Occipital lobe (tissue), 3 donors: ENCODE measurements around the gene PCAT6. TPM values are rescaled to one million over a fixed set of nuclear protein-coding genes. Genes with fewer than 3 reads are reported as not detected.

Experiments
- DNase-seq: peaks from one replicate; lab custom pipeline; 2025; lab: John Stamatoyannopoulos, UW
- small RNA-seq: library from RNA; depleted of rRNA; stranded (forward); fragments of <200 nt; gene quantifications from one replicate; pipeline ENCODE3, GENCODE V24; 2014
- total RNA-seq: library from RNA; depleted of rRNA; stranded (reverse); fragments of >200 nt; gene quantifications from one replicate; pipeline ENCODE4 v1.2.3, GENCODE V29; 2014

The PCAT6 gene
- total RNA-seq, 1 donor from 2014 or later: not detected

GRCh38 chr1:202848191-202848542 lies 37.4 kb downstream of the PCAT6 start:
- DNase-seq: peak; percentile 56

- no peak for DNase-seq
Measured at GRCh38 chr1:202850593-202851362, 40.0 kb downstream of the PCAT6 start.

- DNase-seq: no peak
Measured at GRCh38 chr1:202852163-202852904, 41.6 kb downstream of the PCAT6 start.

GRCh38 chr1:202854787-202855186 lies 44.0 kb downstream of the PCAT6 start:
- DNase-seq: no peak

- no peak for DNase-seq
Measured at GRCh38 chr1:202856014-202856413, 45.3 kb downstream of the PCAT6 start.

- no peak for DNase-seq
Measured at GRCh38 chr1:202857136-202857610, 46.4 kb downstream of the PCAT6 start.

- DNase-seq: no peak
Measured at GRCh38 chr1:202858331-202858730, 47.6 kb downstream of the PCAT6 start.

- DNase-seq: no peak
Measured at GRCh38 chr1:202858789-202859414, 48.1 kb downstream of the PCAT6 start.

GRCh38 chr1:202860744-202861419 lies 50.1 kb downstream of the PCAT6 start:
- DNase-seq: peak; percentile 26

Small RNA genes lying within 50 kb of the gene (small RNA-seq; reads per million reads assigned to genes)
- gene AC098934.3: not detected

Other genes starting within 250 kb of the PCAT6 start
- 1.1 TPM for gene SYT2, start 100.5 kb upstream of the PCAT6 start, total RNA-seq
- 169 TPM for gene KDM5B, start 2.5 kb upstream of the PCAT6 start, total RNA-seq
- 15.3 TPM for gene RABIF, start 78.2 kb downstream of the PCAT6 start, total RNA-seq
- gene KLHL12, start 116.3 kb downstream of the PCAT6 start, total RNA-seq: 37.0 TPM
- gene ADIPOR1, start 147.4 kb downstream of the PCAT6 start, total RNA-seq: 54.6 TPM
- gene CYB5R1, start 156.3 kb downstream of the PCAT6 start, total RNA-seq: 19.5 TPM
- 131 TPM for gene TMEM183A, start 196.4 kb downstream of the PCAT6 start, total RNA-seq
- 11.1 TPM for gene PPFIA4, start 215.5 kb downstream of the PCAT6 start, total RNA-seq